Spleen (tissue), 11 donors: Measurements from ENCODE around the gene UXS1. TPM values are rescaled to one million over a fixed set of nuclear protein-coding genes. Genes with fewer than 3 reads are reported as not detected.

Experiments
- DNase-seq: peaks from one replicate; pipeline ENCODE4 v3.0.0-alpha.2; 2020
- H3K27ac ChIP-seq, 8 donors: fragments of 200-600 bp; sonication (generic) in 7 of 8; 1 replicate in 4 of 8; 2 replicates in 4 of 8; pipeline versions ENCODE4 v1.5.0 to v1.8.0; 2016 to 2021; ENCODE audit warnings: inconsistent platforms in 4 of 8, mild to moderate bottlenecking in 4 of 8, moderate library complexity in 1 of 8
- H3K27me3 ChIP-seq, 7 donors: fragments of 200-600 bp; sonication (generic) in 6 of 7; replicated peaks in 1 of 7; 1 replicate in 4 of 7; 2 replicates in 3 of 7; pipeline versions ENCODE4 v1.5.0 to v1.8.0; 2016 to 2021; ENCODE audit warnings: inconsistent platforms in 3 of 7, mild to moderate bottlenecking in 1 of 7
- H3K36me3 ChIP-seq, 6 donors: fragments of 200-600 bp; sonication (generic) in 5 of 6; 1 replicate in 4 of 6; 2 replicates in 2 of 6; pipeline versions ENCODE4 v1.5.0 to v1.8.0; 2016 to 2021; ENCODE audit warnings: inconsistent platforms in 2 of 6
- H3K4me1 ChIP-seq, 6 donors: fragments of 200-600 bp; sonication (generic) in 5 of 6; 1 replicate in 3 of 6; 2 replicates in 3 of 6; pipeline versions ENCODE4 v1.5.0 to v1.8.0; 2016 to 2021; ENCODE audit warnings: inconsistent platforms in 3 of 6
- H3K4me3 ChIP-seq, 8 donors: fragments of 200-600 bp; sonication (generic) in 7 of 8; 1 replicate in 4 of 8; 2 replicates in 4 of 8; pipeline versions ENCODE4 v1.5.0 to v1.8.0; 2016 to 2021; ENCODE audit warnings: inconsistent platforms in 4 of 8, mild to moderate bottlenecking in 4 of 8, moderate library complexity in 2 of 8
- H3K9me3 ChIP-seq, 8 donors: fragments of 200-600 bp; sonication (generic) in 7 of 8; 1 replicate in 4 of 8; 2 replicates in 4 of 8; pipeline versions ENCODE4 v1.5.0 to v1.8.0; 2016 to 2021; ENCODE audit warnings: inconsistent platforms in 4 of 8
- CTCF ChIP-seq, 11 experiments: fragments of 200-600 bp in 7 of 11; fragments of 450-650 bp in 4 of 11; sonication (generic) in 4 of 11; IDR thresholded peaks in 8 of 11; conservative IDR thresholded peaks in 3 of 11; 1 replicate in 7 of 11; 2 replicates in 4 of 11; pipeline versions ENCODE4 v1.4.0 to v1.8.0; 2016 to 2021; ENCODE audit warnings: antibody characterized with exemption in 11 of 11, inconsistent platforms in 4 of 11, mild to moderate bottlenecking in 1 of 11
- POLR2A ChIP-seq, 3 donors: fragments of 450-650 bp; IDR thresholded peaks; one replicate each; pipeline ENCODE4 v1.5.1; 2017; ENCODE audit warnings: antibody characterized with exemption in 3 of 3, mild to moderate bottlenecking in 1 of 3
- POLR2AphosphoS5 ChIP-seq, 3 donors: sonication (generic); formaldehyde crosslinking; IDR thresholded peaks; one replicate each; pipeline ENCODE4 v1.5.1; 2017; ENCODE audit warnings: antibody characterized with exemption in 3 of 3
- WGBS, 5 donors: extraction: QIAGEN DNeasy Blood & Tissue Kit in 3 of 5; methylation state at CpG; one replicate each; pipeline versions ENCODE4 v1.1.5 to v1.1.7; 2013 to 2018; 5-methylcytosine and 5-hydroxymethylcytosine counted together
- intact Hi-C: fragments of 100-400 bp; cut with DNase I; formaldehyde crosslinking; loops from one replicate; pipeline ENCODE4 v1.15.0; 2023; ENCODE audit warnings: low total_unique reads
- polyA plus RNA-seq, 3 donors: library from polyadenylated mRNA; stranded (reverse); fragments of 200-250 nt; gene quantifications; one replicate each; pipeline ENCODE4 v1.2.1, GENCODE V29; 2013
- total RNA-seq, 7 donors: library from RNA; depleted of rRNA in 3 of 7; stranded (reverse); fragments of >200 nt in 3 of 7; fragmentation: NEBNext Ultra II Directional in 4 of 7; extraction: Animal tissue kit (Norgen Biotek cat#: 25700) in 4 of 7; gene quantifications; one replicate each; pipeline versions ENCODE4 v1.1.0 to v1.2.1, GENCODE V29; 2016 to 2021
- donor health status: healthy with polysubstance abuse.
- donor health status: DM: no; HTN: no; CAD: no; lungs with moderate emphysema.
- donor health status: DM: no; HTN: no; CAD: no.
- donor health status: Bipolar disorder and iron deficiency.
- donor health status: healthy.
- donor health status: DM: no; HTN: no; CAD: no.
- donor health status: DM: yes; HTN: yes; CAD: no.

Gene UXS1
- total and polyA plus RNA-seq, 10 donors: 9.5 to 60.1 (median 40.3) TPM

DNA sequence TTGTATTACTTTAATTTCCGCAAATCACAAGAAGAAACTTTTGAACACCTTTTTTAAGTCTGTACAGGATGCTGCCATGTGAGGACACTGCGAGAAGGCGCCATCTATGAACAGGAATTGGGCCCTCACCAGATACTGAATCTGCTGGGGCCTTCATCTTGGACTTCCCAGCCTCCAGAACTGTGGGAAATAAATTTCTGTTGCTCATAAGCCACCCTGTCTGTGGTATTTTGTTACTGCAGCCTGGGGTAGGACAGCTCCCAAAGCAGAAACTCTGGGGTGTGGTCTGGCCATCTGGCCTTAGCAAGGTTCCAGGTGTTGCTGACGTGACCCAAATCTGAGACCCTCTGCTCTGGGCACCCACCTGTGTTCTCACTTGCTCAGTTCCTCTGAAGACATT is 16.5 kb downstream of the UXS1 start:
- Histone ChIP-seq H3K36me3 (peaks cover 0 to 9% (median 0%) of the 10 kb centered on the region in 6 donors), H3K27ac (no peak overlapping the region), H3K4me1 (peaks cover 0 to 58% (median 2%) of the 10 kb centered on the region in 6 donors), H3K4me3 (no peak overlapping the region), H3K27me3 (no peaks in the 10 kb centered on the region), H3K9me3 (no peaks in the 10 kb centered on the region)
- TF ChIP-seq POLR2AphosphoS5 (IDR thresholded peaks at IDR 0.05) (no peak), CTCF (IDR thresholded peaks at IDR 0.05 in 8 of 11, conservative IDR thresholded peaks at IDR 0.05 in 3 of 11) (no peak), POLR2A (IDR thresholded peaks at IDR 0.05) (no peak)
- WGBS, 5 donors: 93 to 96% (median 94%) methylated on average over 4 of the region's 4 CpGs
- intact Hi-C loops: no loop called here
- DNase-seq: no peak

GRCh38 chr2:106176446-106177099 is 17.5 kb downstream of the UXS1 start:
- Histone ChIP-seq H3K4me3 (no peak overlapping the region), H3K36me3 (peaks cover 0 to 9% (median 0%) of the 10 kb centered on the region in 6 donors), H3K9me3 (no peaks in the 10 kb centered on the region), H3K4me1 (peaks cover 0 to 49% (median 0%) of the 10 kb centered on the region in 6 donors), H3K27me3 (no peaks in the 10 kb centered on the region), H3K27ac (no peak overlapping the region)
- 90 to 98% (median 93%) methylated on average over 8 to 9 of the region's 9 CpGs for WGBS, 5 donors
- no peak for TF ChIP-seq POLR2AphosphoS5 (IDR thresholded peaks at IDR 0.05)
- no peak for TF ChIP-seq CTCF (IDR thresholded peaks at IDR 0.05 in 8 of 11, conservative IDR thresholded peaks at IDR 0.05 in 3 of 11)
- no peak for TF ChIP-seq POLR2A (IDR thresholded peaks at IDR 0.05)
- no peak for DNase-seq
- intact Hi-C loops: no loop called here

GRCh38 chr2:106175086-106175850 is 18.8 kb downstream of the UXS1 start:
- Histone ChIP-seq H3K4me3 (no peak overlapping the region), H3K4me1 (peaks cover 0 to 39% (median 0%) of the 10 kb centered on the region in 6 donors), H3K36me3 (peaks cover 0 to 9% (median 0%) of the 10 kb centered on the region in 6 donors), H3K9me3 (no peaks in the 10 kb centered on the region), H3K27me3 (no peaks in the 10 kb centered on the region), H3K27ac (no peak overlapping the region)
- WGBS, 5 donors: 75 to 93% (median 86%) methylated on average over 6 to 7 of the region's 7 CpGs
- no peak for TF ChIP-seq POLR2A (IDR thresholded peaks at IDR 0.05)
- no peak for TF ChIP-seq CTCF (IDR thresholded peaks at IDR 0.05 in 8 of 11, conservative IDR thresholded peaks at IDR 0.05 in 3 of 11)
- TF ChIP-seq POLR2AphosphoS5 (IDR thresholded peaks at IDR 0.05): no peak
- intact Hi-C loops: no loop called here
- DNase-seq: no peak

GRCh38 chr2:106174056-106174455 is 20.0 kb downstream of the UXS1 start:
- Histone ChIP-seq H3K9me3 (no peaks in the 10 kb centered on the region), H3K4me1 (peaks cover 0 to 45% (median 3%) of the 10 kb centered on the region in 6 donors), H3K4me3 (no peak overlapping the region), H3K27me3 (no peaks in the 10 kb centered on the region), H3K27ac (no peak overlapping the region), H3K36me3 (peaks cover 0 to 9% (median 0%) of the 10 kb centered on the region in 6 donors)
- DNase-seq: no peak
- TF ChIP-seq POLR2A (IDR thresholded peaks at IDR 0.05) (no peak), CTCF (IDR thresholded peaks at IDR 0.05 in 8 of 11, conservative IDR thresholded peaks at IDR 0.05 in 3 of 11) (no peak), POLR2AphosphoS5 (IDR thresholded peaks at IDR 0.05) (no peak)
- intact Hi-C loops: no loop called here
- 88 to 96% (median 91%) methylated on average over 7 of the region's 7 CpGs for WGBS, 5 donors
